ENCODE results near the gene LRRFIP1.

DNA sequence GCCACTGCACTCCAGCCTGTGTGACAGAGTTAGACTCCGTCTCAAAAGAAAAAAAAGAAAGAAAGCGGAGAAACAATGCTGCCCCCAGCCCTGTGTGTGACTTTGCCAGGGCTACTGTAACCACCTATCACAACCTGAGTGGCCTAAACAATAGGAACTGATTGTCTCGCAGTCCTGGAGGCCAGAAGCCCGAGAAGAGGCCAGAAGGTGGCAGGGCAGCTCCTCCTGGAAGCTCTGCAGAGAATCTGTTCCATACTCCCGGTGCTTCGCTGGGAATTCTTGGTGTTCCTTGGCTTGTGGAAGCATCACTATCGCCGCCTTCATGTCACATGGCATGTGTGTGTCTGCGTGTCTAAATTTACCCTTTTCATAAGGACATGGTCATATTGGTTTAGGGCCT is 22.4 kb upstream of the LRRFIP1 start:
- TF ChIP-seq POLR2AphosphoS5 (IDR thresholded peaks at IDR 0.05; ENCODE audit: low read depth, low read length) (no peak), REST (IDR thresholded peaks at IDR 0.05; ENCODE audit: insufficient read depth in 1 of 2, low read depth in 2 of 2, low read length in 2 of 2) (no peak), SIN3A (IDR thresholded peaks at IDR 0.05; ENCODE audit: borderline replicate concordance, insufficient read depth, low read length) (no peak), FOXP2 (optimal IDR thresholded peaks at IDR 0.05; ENCODE audit: borderline replicate concordance, extremely low read depth, extremely low read length, insufficient read depth) (no peak)
